GM21723 (cell line): ENCODE data around the gene GRB10.

ENCODE experiments used
- ATAC-seq: cut with Tn5 transposase; IDR thresholded peaks from one replicate; pipeline ENCODE4 v1.9.1; 2021; ENCODE audit warnings: mild to moderate bottlenecking, moderate library complexity; ENCODE audit not compliant: unreplicated experiment

GRB10 gene

DNA sequence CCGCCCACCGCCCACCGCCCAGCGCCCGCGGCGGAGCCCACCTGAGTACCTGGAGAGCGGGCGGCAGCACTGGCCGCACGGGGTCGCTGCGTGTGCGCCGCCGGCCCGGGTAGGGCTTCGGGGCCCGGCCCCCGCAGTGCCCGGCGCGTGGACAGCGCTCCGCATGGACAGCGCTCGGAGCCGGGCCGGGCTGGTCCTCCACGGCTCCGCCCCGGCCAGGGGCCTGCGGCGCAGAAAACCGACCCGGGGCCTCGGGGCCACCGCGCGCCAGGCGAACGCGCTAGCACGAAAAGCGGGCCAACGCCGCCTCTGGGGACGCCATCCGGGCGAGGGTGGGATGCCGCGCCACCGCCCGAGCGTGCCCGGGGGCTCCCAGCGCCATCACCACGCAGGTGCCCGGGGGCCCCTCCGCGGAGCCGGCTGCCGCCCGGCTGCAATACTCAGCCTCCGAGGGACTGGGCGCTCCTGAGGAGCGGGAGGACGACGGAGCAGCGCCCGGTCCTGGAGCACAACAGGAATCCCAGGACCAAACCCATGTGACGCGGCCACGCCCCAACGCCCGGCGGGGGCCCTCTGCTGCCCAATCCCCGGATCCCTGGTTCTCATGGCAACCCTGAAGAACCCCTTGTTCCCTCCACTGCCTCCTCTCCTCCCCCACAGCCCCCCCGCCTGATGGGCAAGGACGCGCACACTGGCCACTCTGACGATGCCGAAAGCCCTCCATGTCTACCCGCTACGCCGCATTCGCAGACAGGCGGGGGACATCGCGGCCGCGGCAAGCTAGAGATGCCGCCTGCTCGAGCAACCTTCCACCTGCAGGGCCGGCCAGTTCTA, at the start of gene GRB10:
GRB10 (minus strand) TSS at position 522 of the 834 bp plus-strand sequence. CDS start 50,574 bp downstream, outside the sequence.
- no peak for ATAC-seq

DNA sequence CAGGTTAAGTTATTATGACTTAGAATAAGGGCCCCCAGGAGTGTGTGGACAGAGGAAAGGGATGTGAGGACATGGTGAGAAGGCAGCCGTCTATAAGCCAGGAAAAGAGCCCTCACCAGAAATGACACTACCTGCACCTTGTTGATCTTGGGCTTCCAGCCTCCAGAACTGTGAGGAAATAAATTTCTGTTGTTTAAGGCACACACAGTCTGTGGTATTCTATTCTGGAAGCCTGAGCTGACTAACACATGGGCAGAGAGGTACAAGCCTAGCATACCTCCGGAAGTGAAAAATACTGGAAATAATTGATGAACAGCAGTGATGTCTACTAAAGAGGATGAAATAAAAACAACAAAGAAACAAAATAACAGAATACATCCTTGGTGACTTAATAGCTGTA, 46.1 kb upstream of the GRB10 start:
- no peak for ATAC-seq

DNA sequence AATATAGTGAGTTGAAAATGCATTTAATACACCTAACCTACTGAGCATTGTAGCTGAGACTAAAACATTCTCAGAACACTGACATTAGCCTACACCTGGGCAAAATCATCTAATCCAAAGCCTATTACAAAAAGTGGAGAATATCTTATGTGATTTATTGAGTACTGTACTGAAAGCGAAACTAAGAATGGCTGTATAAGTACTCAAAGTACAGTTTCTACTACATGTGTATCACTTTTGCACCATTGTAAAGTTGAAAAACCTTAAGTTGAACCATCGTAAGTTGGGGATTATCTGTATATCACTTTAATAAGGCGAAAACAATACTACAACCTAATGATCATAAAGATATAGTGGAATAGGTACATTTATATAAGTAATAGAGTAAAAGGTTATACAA, 45.4 kb upstream of the GRB10 start:
- ATAC-seq = no peak

DNA sequence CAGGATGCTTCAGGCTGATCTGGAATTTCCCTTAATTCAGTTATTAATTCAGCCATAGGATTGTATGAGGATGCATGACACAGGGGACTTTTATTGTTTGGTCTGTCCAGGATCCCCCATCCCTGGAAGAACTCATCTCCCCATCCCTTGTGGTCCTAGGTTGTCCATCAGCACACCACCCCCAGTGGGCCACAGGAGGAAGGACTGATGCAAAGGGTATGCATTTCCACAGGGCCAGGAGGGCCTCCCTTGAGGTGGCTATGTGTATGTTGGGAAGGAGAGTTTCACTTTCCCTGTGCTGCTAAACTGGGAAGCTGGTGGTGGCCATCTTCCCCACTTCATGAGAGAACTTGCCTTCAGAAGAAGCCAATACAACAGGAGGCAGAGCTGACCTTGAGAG, 44.6 kb upstream of the GRB10 start:
- ATAC-seq = no peak

DNA sequence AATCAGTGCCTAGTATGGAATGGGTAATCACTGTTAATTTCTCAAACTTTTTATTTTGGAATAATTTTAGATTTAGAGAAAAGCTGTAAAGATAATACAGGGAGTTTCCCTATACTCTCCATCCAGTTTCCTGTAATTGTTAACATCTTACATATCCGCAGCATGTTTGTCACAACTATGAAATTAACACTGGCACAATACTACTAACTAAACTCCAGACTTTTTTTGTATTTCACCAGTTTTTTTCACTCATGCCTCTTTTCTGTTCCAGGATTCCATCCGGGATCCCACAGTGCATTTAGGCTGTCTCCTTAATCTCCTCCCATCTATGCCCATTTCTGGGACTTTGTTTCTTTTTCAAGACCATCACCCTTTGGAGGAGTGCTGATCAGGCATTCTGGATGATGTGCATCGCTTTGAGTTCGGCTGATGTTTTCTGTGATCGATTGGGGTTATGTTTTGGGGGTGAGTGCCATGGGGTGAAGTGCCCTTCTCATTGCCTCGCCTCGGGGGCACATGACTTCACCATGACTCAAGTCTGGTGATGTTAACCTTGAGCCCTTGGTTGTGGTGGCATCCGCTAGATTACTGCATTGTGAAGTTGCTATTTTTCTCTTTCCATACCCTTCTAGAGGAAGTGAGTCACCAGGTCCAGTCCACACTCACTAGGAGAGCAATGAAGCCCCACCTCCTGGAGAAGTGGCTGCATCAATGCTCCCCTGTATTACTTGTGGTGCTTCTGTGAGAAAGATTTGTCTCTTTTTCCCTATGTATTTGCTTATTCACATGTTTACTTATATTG, 43.9 kb upstream of the GRB10 start:
- ATAC-seq = no peak

DNA sequence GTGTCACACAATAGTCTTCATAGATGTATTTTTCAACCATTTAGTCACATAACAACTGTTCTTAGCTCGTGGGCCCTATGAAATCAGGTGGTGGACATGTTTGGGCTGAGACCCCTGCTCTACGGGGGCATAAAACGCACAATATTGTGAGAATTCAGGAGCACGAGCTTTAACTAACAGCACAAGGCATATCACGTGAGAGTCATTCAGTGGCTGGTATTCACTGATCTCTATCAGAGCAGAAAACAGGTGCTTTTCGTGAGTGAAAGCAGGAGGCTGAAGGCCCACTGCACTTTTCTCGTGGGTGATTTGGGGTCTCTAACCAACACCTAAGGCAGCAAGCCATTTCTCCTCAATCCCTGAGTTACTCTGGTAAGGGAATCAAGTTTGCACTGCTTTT, 42.8 kb upstream of the GRB10 start:
- no peak for ATAC-seq

DNA sequence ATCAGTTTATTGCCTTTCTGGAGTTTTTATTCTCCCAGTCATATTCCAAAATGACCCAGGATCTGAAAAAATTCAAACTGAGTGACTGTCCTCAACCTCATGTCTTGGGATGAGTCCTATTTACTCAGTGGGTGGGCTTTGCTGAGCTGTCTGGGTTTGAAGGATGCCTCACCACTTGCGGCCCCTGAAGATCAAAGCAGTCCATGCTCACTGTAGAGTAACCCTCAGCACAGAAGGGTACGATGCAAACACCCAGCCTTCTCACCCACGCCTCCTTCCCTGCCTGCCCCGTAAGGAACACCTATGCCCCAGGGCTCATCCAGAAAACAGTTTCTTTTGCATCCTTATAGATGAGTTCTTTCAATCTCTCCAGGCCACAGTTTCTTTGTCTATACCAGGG, 42.2 kb upstream of the GRB10 start:
- no peak for ATAC-seq

DNA sequence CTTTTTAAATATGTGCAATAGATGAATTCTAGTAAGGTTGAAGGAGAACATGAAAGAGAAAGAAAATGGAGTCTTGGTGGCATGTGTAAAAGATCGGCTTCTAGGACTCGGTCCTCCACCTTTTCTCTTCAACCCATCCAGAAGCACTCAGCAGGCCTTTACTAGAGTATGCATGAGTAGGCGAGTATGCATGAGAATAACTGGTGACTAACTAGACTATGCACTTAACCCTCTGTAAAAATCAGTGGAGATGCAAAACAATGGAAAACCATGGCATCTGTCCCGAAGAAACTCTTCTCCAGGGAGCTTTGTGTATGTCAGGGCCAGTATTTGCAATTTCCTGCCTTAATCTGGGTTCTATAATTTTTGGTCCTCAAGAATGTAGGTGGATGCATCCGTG, 40.0 kb upstream of the GRB10 start:
- no peak for ATAC-seq

DNA sequence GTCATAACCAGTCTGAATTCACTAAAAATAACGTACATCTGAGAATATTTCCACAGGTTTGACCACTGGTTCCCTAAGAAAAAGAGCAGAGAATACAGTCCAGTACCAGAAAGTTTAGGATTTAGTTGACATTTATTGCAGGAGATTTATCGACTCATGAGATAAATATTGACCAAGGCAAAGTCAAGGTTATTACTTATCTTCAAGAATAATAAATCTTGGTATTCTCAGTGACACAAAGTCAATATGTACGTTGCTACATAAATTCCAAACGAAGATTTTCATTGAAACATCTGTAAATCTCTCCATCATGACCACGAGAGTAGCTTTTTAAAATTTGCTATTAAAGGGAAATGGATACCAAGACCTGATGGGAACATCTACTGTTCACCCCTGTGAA, 39.4 kb upstream of the GRB10 start:
- ATAC-seq = no peak

DNA sequence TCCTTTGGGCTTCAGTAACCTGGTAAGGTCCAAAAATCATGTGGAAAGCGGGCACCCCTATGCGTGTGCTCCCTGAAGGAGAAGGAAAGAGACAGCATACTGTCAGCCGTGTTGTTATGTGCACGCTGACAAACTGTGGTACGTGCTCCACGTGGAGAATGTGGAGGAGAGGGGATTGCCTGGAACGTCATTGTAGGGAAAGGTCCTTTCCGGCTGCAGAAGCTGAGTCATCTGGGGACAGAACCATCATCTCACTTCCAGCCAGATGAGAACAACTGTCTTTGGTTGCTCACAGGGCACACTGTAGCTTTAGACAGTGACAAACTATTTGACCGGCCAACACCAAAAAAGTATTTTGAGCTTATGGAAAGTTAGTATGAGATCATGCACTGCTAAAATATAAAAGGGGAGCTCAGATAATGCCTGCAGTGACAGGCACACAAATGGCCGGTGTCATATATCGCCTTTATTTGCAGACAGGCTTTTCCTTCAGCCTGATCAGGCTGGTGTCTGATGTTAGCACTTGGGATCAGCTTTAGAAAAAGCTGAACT, 38.8 kb upstream of the GRB10 start:
- no peak for ATAC-seq

DNA sequence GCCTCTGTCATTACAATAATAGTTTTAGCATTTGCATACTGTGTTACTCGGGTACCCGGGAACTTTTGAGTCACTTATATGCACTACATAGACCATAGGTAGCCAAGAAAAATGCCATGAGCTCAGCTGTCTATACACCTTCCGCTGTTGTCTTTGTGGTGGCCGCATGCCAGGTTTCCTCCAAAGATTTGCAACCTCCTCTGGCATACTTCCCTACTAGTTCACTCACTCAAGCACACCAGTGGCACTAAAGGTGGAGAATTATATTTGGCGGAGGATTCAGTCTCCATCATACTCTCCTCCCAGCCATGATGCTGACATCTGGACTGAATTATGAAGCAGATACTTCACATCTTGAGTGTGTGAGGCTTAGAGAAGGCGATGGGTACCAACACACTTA, 35.6 kb upstream of the GRB10 start:
- no peak for ATAC-seq

DNA sequence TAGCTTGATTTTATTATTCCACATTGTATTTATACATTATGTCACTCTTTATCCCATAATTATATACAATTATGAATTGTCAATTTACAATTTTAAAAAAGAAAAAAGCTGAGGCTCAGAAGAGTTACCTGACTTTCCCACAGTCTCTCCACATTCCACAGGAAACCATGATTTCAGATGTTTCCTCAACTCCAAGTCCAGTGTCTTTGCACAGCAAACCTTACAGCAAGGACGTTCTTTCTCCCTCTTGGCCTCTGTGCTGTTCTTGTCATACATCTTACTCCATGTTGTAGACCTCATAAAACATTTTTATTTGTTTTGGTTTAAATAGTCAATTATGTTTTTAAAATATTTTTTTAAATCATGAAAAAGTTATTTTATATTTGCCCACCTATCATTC, 34.9 kb upstream of the GRB10 start:
- ATAC-seq = no peak

DNA sequence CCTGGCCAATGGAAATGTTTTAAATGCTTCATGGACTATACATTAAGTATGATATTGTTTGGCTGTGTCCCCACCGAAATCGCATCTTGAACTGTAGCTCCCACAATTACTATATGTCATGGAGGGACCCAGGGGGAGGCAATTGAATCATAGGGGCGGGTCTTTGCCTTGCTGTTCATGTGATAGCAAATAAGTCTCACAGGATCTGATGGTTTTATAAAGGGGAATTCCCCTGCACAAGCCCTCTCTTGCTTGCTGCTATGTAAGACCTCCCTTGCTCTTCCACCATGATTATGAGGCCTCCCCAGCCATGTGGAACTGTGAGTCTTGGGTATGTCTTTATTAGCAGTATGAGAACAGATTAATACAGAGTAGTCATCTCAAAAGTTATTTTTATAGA, 32.4 kb upstream of the GRB10 start:
- ATAC-seq = no peak

DNA sequence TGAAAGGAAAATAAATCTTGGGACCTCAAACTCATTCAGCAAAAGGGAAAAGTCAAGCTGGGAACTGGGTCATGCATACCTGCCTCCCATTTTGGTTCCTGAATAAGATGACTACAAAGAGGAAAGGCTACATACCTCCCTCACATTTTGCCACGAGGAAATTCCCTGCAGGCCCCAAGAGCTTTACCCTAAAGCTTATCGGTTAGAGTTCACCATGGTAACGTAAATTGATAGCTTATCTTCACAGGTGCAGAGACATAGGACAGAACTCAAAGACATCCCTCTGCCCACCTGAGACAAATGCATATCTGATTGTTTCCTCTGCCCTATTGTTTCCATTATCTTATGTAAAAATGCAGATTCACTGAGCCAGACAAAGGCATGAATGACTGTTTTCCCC, 31.5 kb upstream of the GRB10 start:
- ATAC-seq = no peak

DNA sequence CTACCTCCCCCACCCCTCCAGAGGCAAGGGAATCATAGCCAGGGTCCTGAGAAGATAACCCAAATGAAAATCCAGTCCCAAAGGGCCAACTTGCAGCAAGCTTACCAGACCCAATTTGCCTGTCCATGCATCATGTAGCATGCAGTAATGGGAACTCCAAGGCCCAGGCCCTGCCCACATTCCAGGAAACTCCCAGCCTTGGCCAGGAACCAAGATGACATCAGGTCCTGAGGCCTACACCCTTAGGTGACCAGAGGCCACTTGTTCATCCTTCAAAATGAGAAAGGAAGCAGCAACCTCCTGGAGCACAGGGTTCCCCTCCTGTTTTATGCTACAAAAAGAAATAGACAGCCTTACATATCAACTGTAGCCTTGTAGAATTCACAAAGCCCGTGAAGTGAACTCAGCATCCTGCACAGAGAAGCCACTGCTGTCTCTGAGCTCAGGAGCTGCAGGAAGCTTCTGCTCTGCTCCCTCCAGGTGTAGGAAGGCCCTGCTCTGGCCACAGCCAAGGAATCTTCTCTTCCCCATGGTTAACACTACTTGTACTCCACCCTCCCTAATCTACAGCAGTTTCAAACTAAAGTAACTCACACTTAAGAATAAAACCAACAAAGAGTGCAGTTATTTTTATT, 30.3 kb upstream of the GRB10 start:
- no peak for ATAC-seq

DNA sequence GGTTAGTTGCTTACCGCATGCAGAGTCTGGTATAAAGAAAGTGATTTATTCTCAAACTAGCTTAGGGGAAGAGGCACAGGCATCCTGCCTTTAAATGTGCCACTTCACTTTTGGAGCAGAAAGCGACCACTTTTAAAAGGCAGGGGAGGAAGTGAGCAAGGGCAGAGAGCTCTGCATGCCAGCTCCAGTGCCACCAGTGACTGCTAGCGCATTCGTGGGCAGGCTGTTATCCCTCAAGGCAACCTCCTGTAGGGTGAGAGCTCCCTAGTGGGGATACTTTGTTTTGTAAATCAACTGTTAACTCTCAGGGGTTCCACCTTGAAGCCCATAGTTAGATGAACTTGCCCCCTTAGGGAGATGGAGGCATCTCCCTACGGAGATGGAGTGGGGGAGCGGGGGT, 29.4 kb upstream of the GRB10 start:
- ATAC-seq = no peak

DNA sequence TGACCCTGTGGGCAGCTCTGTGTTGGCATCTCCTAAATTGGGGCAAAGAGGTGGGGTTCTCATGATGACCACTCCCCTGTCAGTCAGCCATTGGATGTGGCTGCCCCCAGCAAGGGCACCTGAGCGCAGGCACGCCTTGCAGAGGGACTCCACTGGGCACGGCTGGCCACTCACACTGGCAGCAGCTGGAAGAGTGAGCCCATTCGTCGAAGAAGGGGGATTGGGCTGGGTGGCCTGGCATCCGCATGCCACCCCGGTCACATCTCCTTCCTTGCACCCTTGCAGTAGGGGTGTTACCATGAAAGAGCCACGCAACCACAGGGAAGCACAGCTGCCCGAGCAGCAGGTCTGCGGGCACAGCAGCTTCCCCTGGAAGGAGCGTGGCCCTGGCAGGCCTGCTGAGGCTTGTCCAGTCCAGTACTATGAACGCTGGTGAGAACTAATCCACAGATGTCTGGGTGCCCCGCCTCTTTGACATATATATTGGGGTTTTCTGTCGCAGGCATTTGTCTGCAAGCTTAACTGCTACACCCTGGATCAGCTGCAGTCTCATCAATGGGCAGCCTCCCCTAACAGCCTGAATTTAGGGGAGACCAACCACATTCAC, 25.7 kb upstream of the GRB10 start:
- no peak for ATAC-seq

DNA sequence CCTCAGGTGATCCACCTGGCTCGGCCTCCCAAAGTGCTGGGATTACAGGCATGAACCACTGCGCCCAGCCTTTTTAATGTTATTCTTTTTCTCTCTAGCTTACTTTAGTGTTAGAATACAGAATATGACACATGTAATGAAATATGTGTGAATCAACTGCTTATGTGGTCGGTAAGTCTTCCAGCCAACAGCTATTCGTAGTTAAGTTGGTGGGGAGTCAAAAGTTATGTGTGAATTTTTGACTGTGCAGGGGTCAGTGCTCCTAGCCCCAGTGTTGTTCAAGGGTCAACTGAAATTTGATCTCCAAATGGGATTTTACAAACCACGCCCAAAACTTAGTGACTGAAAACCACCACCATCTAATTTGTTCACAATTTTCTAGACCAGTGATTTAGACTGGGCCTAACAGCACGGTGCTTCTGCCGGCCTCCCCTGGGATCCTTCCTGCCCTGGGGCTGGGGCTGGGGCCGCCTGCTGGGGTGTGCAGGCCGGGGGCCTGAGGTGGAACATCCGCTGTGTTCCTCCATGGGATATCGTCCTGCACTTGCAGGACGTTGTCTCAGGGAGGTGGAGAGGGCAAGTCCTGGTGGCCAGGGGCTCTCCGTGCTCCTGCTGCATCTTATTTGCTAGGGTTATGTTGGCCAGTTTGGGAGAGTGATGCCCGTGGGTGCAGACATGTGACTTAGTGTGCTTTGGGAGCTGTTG, 24.5 kb upstream of the GRB10 start:
- ATAC-seq = no peak

DNA sequence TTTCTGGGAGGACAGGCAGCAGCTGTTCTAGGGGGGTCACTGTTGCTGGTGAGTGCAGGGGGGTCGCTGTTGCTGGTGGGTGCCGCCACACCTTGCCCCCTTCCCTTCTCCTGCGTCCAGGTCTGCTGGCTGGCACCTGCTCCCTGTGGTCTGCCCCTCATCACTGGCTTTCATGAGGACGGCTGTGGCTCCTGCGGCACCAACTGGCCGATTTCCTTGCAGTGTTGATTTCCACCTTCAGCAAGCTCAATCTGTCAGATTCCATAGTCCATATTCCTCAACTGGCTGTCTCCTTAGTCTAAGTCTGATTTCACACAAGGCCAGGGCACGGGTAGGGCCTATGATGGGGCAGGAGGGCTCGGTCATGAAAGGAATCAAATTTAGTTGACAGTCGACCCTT, 23.4 kb upstream of the GRB10 start:
- ATAC-seq = no peak

DNA sequence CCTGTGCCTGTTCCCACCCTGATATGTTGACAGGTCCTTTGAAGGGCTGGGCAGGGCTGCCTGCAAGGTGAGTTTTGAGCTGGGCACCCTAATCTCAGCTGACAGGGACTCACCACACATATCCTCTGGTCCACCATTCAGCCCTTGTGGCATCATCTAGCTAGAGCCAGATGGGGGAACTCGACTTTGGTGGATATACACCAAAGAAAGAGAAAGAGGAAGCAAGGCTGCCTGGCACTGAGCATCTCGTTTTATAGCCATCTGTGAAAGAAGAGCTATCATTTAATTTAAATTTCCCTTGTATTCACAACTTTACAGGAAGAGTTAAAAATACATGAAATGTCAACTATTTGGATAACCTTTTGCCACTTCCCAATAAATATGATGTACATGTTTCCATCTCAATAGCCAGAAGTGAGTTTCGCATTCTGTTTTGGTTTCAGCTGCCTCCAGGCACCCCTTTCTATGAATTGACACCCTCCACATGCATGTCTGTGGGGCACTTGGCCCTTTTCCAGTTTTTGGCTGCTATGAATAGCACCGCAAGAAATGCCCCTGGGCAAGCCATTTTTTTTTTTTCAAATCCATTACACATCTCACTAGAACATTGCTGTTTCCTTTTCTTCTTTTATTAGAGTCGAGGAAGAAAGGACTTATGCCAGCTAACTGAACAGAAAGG, 22.9 kb upstream of the GRB10 start:
- ATAC-seq = no peak
